CD4-positive, alpha-beta T cell treated with Interferon gamma for 1 hour (primary cell): Measurements from ENCODE around the gene SDK1.

Experiments used
- DNase-seq: peaks from one replicate; pipeline ENCODE4 v3.0.0-alpha.2; 2020

Gene SDK1

DNA sequence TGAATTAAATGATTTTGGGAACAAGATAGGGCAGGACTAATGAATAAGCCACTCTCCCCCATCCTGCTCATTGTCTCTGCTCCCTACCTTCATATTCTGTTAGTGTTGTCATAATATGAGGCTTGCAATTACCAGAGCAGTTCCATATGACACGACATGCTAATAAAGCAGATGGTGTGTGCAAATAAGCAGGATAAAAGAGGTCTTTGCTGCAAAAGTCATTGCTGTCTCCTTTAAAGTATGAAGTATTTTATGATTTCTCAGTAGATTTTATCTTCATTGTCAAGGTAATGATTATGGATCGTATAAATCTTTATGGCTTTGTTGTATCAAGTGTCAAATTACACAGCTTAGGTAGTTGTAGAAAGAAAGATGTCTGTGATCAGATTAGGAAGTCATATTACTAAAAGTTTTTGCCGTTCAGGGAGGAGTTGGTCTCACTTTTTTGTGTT, 114.8 kb downstream of the SDK1 start:
- no peak for DNase-seq

DNA sequence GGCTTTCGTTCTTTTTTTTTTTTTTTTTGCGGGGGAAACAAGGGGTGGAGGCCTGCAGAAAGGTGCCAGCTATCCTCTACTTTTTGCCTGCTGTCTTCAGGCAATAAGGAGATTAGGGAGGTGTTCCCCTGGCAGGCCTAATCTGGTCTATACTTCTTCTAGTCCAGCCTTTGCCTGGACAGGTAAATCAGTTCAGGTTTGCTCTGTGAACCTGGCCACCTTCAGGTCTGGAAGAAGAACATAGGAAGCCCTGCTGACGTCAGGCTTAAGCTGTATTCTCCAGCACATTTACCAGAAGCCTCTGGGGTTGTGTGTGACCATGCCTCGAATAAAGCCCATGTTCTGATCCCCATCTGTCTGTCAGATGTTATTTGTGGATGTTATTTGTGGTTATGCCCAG, 115.4 kb downstream of the SDK1 start:
- DNase-seq: no peak

DNA sequence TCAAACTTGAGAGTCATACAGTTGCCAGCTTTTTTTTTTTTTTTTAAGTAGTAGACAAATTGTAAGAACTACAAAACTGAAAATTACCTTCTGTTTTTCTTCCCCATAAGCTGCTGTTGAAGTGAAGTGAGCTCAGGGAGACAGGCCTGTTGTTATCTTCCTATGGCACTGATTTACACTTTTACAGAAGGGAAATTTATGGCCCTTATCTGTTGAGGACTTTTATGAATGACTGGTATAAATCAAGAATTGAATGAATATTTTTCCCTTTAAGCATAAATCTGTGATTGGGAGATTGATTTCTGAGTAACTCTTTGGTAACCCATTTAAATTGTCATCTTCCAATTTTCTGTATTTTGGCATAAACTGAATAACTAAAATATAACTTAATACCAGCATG, 124.0 kb downstream of the SDK1 start:
- DNase-seq: no peak

DNA sequence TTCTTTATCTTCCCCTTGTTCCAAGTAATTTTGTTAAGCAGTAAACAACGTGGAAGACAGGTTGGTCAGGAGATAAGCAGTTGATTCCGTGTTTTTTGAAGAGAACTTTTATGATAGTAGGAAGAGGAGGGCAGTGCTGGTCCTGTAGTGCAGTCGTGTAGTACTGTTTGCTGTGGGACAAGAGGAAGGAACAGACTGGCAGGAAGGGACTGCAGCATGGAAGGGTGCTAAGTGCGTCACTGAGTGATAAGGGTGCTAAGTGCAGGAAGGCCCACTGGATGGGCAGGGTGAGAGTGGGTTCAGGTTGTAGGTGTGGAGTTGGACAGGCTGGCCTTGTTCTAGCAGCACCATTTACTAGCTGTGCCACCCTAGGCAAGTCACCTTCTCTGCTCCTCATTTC, 125.0 kb downstream of the SDK1 start:
- no peak for DNase-seq

DNA sequence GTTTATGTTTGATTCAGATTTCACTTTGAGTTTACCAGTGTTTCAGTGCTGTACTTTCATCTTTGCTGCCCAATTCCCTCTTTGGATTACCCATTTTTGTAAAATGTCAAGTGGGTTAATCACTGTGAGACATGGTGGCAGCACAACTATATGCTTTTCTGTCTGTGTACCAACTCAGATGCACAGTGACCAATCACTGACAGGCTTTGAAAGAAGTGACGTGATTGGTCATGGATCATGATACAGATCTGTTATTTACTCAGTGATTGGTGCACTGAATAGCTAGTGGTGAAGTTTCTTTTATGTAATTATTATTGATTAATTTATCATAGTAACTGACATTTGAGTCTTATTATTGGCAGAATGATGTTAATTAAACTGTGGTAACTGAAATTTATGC, 126.9 kb downstream of the SDK1 start:
- no peak for DNase-seq

DNA sequence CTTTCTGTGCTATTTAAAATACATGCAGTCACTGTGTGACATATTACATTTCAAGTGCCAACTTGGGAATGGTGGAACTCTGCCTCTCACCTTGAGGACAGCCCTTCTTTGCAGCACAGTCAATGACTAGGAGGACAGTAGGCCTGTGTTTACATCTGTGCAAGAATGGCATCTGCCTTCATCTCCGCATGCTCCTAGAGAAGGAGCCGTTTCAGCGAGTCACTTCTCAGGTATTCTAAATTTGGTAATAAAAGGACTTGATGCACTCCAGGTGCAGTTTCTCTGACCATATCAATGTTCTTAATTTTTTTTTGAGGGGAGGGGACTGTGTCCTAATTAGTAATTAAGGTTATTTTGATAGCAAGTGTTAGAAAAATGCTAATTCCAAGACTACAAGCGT, 128.9 kb downstream of the SDK1 start:
- no peak for DNase-seq

DNA sequence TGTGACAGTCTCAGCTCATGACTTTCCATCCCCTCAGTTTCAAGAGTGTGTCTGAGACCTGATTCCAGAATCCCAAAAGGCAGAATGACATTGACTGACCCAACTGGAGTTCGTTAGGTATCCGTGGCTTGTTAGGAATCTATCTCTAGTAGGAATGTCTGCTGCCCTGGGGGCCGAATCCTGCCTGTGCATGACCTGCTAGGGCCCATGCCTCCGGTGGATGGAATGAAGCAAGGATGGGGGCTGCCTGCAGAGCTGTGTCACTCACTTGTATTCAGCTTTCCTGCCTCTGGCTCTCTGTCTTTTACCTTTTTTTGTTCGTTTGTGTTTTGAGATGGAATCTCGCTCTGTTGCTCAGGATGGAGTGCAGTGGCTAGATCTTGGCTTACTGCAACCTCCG, 129.5 kb downstream of the SDK1 start:
- no peak for DNase-seq

DNA sequence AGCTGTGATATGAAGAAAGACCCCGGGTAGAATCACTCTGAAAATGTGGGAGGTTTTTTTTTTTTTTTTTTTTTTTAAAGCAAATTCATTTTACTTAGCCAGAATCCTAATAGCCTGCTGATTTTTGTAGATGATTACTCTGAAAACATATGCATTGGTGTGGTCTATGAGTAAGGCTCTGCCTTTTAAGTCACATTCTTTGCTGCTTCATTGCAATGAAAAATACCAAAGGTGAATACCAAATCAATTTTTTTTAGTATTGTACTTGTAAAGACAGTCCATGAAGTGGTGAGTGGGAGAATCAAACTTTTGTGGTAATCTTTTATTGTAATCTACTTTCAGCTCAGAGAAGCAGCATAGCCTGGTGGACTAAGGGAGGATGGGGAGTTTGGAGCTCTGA, 130.3 kb downstream of the SDK1 start:
- DNase-seq: no peak

DNA sequence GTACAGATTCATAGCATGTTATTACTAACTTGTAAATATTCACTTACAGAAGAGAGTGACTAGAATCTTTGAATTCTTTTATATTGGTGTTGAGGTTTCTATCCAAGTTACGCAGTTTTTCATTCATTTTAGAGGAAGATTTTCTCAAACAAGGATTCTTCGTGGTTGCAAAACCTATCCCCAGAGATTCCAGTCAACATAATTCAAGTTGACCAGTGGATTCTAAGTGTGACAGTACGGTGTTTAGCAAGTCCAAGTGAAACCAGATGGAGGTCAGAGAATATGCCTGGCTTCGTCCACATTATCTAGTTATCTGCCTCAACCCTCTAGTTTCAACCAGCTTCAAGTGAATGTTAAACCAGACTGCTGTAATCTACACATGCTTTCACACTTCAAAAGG, 131.9 kb downstream of the SDK1 start:
- no peak for DNase-seq

DNA sequence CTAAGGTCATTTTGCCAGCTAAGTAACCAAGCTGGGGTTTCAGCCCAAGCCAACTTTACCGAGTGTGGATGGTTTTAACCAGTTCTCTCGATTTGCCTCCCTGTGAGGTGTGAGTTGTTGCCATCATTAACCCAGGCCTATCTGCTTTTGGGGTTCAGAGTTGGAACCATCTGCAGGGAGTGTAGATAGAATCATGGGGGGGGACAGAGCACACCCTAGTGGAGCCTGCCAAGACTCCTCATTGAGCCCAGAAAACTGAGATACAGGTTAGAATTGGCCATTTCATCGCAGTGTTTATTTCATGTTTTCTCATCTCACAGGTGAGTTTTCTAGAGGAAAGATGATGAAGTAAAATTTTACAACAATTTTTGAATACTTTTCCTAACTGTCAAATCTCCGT, 133.6 kb downstream of the SDK1 start:
- DNase-seq: no peak

DNA sequence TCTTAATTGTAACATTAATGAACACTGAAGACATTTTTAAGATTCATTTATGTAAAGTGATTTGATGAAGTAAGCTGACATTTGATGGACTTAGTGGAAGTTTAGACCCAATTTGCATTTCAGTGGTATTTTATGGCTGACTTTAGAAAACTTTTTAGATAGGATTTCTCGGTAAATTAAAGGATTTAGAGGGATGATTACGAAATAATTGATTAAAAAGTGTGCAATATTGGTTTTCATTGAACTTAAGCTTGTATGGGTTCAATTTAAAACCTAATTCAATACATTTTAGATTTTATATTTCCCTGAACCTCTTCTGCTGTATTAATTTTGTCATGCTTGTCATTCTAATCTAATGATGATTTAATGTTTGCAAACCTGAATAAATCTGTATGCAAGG, 135.1 kb downstream of the SDK1 start:
- no peak for DNase-seq

DNA sequence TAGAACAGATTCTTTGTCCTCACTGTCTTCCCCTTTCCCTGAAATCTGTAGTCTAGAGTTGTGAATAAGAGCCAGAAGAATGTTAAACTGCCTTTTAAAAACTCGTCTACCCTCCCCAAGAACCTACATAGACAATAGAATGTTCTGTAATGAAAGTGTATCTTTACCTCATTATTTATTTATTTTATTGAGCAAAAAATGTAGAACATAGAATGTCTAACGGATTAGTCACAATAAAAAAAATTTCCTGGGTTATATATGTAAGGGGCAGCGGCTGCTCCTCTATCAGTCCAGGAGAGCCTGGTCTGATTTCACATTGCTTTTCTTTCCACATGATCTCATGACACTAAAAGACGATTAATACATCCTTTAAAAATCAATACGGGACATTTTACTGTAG, 135.7 kb downstream of the SDK1 start:
- DNase-seq: no peak

DNA sequence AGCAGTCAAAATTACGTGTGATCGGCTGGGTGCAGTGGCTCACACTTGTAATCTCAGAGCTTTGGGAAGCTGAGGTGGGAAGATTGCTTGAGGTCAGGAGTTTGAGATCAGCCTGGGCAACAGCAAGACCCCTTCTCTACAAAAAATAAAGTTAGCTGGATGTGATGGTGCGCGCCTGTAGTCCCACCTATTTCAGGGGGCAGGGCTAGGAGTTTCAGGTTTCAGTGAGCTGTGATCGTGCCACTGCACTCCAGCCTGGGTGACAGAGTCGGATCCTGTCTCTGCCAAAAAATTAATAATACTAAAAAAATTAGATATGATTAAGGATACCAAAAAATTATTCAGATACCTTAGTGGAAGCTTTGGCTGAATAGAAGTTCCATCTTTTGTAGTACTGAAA, 136.4 kb downstream of the SDK1 start:
- no peak for DNase-seq

DNA sequence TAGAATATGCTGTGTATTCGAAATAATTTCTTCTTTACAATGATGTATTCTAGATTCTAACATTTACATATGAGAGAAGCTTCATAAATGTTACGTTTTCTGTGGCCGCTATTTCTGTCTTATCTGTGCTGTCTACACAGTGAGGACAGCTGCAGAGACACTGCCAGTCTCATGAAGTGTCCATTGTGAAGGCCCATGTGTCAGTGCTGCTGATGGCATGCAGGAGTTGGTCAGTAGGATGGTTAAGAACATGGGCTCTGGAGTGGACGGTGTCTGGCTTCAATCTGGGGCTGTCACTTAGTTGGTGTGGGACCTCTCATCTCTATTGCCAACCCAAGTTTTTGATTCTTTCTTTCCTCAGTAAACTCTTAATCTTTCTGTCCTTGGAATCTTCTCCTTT, 137.3 kb downstream of the SDK1 start:
- DNase-seq: no peak

DNA sequence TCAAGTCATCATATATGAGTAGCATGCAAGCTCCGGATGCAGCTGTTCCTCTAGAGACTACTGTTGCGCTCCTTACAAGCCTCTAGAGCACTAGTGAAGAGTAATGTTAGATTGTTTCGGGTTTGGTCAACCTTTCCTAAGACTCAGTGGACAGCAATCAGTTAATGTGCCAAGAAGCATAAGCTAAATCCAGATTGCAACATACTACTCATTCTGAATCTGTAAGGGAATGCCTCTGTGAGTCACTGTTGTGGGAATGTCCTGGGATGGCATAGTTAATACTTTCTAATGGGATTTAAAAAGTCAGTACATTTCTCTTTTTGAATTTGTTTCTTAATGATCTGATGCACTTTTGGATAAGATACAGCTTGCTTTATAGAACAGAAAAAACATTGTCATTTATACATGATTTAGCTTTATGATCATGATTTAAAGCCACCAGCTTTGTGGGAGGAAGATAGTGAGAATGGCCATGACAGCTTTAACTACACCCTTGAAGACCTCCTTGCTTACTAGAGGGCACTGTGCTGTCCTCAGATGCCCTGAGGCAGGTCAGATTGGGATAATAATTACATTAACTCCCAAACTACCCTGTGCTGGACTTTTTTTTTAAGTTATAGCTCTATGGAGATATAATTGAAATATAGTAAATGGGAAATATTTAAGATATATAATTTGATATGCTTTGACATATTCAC, 138.4 kb downstream of the SDK1 start:
- no peak for DNase-seq

DNA sequence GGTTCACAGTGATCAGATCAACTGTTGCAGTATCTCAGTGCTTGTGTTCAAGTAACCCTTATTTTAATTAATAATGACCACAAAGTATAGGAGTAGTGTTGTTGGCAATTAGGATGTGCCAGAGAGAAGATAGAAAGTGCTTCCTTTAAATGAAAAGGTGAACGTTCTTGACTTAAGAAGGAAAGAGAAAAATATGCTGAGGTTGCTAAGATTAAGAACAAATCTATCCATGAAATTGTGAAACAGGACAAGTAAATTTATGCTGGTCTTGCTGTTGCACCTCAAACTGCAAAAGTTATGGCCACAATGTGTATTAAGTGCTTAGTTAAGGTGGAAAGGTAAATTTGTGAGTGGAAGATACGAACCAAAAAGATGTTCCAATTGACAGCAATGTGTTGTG, 139.5 kb downstream of the SDK1 start:
- DNase-seq: no peak

DNA sequence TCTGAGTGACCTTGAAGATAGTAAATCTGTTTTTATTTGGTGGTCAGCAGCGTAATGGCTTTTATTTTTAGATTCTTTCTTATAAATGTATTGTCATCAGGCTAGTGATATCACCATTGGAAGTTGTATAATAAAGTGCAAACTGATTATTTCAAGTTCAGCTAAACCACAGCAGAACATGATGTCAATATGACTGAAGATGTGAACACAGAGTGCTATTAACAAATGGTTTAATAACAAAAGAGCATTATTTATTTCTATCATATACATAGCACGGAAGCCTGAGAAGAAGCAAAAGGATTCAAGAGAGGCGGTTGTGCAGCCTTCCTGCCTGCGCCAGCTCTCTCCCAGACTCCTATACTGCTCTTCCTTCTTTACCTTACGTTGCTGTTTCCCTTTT, 142.7 kb downstream of the SDK1 start:
- DNase-seq: no peak

DNA sequence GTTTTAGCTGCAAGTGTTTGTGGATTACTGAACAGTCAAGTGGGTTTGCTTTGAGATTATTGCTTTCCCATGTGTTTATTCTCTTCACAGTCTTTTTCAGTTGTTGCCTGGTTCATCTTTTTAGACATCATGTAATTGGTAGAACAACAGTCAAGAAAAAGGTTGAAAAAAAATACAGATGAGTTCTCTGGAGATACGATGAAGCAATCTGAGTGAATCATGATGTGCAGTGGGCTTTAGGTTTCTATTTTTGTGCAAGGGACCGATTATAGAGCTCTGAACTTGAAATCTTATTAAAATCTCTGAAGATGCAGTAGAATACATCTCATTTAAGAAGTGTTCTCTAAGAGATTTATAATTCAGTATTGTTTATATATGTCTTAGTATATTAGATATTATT, 145.7 kb downstream of the SDK1 start:
- no peak for DNase-seq

DNA sequence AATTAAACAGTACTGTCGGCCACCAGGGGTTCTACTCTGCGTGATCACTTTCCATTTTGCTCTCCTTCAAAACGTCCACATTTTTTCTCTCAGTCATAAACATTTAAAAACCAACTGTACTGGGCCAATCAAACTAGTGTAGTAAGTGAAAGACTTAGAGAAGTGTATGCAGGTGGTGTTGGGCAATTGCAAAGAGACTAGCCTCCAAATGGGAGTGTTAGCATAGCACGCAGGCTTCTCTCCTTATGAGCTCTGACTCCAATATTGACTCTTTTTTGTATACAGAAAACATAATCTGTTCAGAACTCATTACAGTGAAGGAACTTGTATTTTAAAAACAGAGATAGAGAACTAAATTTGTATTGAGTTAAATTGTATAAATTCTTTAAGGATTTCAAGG, 150.6 kb downstream of the SDK1 start:
- DNase-seq: no peak

DNA sequence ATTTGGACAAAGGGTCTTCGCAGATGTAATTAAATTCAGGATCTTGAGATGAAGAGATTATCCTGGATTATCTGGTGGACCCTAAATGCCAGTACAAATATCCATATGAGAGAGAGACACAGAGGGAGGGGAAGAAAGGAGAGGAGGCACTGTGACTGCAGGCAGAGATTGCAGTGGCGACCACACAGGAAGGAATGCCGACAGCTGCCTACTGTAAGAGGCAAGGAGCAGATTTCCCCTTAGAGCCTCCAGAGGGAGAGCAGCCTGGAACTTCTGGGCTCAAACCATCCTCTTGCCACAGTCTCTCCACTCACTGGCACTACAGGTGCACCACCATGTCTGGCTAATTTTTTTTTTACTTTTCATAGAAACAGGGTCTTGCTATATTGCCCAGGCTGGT, 152.3 kb downstream of the SDK1 start:
- no peak for DNase-seq

DNA sequence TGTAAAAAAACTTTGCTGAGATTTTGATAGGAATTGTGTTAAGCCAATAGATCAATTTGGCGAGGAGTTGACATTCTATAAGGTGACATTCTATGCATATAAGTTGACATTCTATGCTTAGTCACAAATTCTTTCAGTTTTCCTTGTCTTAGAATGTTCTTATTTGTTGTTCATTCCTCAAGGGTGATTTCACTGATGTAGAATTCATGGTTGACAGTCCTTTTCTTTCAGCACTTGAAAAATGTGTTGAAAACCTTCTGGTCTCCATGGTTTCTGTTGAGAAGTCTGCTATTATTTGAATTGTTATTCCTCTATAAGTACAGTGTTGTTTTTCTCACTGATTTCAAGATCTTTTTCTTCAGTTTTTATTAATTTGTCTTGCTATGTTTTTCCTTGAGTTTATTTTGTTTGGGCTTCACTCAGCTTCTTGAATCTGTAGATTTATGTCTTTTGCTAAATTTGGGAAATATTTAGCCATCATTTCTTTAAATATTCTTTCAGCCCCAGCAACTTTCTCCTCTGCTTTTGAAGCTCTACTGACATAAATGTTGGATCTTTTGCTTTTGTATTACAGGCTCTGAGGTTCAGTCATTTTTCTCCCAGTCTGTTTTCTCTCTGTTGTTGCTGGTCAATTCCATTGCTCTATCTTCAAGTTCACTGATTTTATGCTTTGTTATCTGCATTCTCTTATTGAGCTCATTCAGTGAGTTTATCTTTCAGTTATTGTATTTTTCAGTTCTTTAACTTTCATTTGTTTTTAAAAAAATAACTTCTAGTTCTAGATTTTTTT, 154.9 kb downstream of the SDK1 start:
- no peak for DNase-seq

DNA sequence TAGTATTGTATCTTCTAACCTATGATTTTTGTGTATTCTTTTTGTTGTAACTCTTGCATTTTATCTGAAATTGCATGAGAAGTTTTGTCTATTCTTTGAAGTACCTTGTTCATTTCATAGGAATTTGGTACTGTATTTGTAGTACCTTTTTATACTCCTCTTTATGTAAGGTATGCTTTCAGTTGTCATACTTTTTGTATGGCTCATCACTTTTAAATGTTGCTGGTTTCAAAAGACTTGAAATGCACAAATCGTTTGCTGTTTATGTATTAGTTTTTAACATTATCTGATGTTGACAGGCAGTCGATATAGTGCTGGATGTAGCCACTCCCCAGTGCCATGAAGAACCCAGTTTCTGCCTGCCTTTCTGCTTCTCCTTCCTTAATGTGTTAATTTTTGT, 158.1 kb downstream of the SDK1 start:
- DNase-seq: no peak

DNA sequence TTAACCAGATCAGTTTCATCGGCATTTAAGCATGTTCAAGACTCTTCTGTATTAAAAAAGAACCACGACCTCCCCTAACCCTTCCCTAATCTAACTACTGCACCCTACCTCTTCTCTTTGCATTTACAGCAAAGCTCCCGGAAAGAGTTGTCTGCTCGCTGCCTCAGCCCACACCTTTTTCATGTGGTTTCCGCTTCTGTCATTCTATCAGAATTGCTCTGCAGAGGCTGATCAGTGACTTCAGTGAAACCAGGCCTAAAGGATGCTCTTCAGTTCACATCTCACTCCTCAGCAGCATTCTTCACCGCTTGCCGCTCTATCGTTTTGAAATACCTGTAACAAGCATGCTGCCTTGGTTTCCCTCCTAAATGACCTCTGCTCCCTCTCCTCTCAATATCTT, 160.9 kb downstream of the SDK1 start:
- DNase-seq: peak; percentile 70

DNA sequence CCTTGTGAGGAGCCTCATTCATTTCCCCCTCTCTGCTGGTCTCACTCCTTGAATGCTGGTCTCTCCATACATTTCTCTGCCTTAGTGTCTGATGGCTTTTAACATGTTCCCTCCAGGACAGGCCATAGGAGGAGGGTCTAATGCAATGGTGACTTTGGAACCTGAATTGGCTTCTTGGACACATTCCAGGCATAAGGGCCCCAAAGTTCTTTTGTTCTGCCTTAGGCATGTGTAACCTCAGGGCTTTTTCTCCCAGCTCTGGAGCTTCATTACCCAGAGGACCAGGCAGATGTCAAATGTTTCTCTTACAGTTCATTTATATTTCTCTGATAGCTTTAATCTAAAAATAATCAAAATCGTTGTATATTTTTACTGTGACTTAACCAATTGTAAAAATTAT, 162.6 kb downstream of the SDK1 start:
- no peak for DNase-seq
